Fibroblast of lung (primary cell): ENCODE results near the gene MYO1E. TPM values are rescaled to one million over a fixed set of nuclear protein-coding genes. Genes with fewer than 3 reads are reported as not detected.
A peak's percentile ranks its signal among the peaks of the same experiment; 100 is the strongest.

Experiments used
- DNase-seq, 2 donors: peaks; one replicate each; pipeline versions ENCODE4 v3.0.0 to v3.0.0-alpha.2; 2010; ENCODE audit warnings: low read depth in 2 of 2
- H2AFZ ChIP-seq: 2 replicates; pipeline ENCODE4 v1.5.1; 2012; ENCODE audit warnings: low read length, control low read depth, inconsistent platforms
- H3K27ac ChIP-seq: 2 replicates; pipeline ENCODE4 v1.5.1; 2011; ENCODE audit warnings: low read length, control low read depth; ENCODE audit not compliant: insufficient read depth
- H3K27me3 ChIP-seq: 2 replicates; pipeline ENCODE4 v1.5.1; 2011; ENCODE audit warnings: mild to moderate bottlenecking, low read length; ENCODE audit not compliant: control insufficient read depth, insufficient read depth
- H3K36me3 ChIP-seq: 2 replicates; pipeline ENCODE4 v1.5.1; 2011; ENCODE audit warnings: low read length; ENCODE audit not compliant: control insufficient read depth, insufficient read depth
- H3K4me1 ChIP-seq: 2 replicates; pipeline ENCODE4 v1.5.1; 2011; ENCODE audit warnings: low read length; ENCODE audit not compliant: control insufficient read depth, insufficient read depth; ENCODE audit errors: extremely low read depth
- H3K4me2 ChIP-seq: 2 replicates; pipeline ENCODE4 v1.5.1; 2011; ENCODE audit warnings: low read length, control low read depth; ENCODE audit not compliant: insufficient read depth; ENCODE audit errors: extremely low read depth
- H3K4me3 ChIP-seq, 4 experiments: fragments of 200-600 bp in 1 of 4; sonication (generic) in 1 of 4; replicated peaks in 1 of 4; 2 replicates each; pipeline ENCODE4 v1.5.1; 2011 to 2016; ENCODE audit warnings: low read length in 4 of 4, low read depth in 3 of 4, mild to moderate bottlenecking in 3 of 4, control low read depth in 2 of 4, inconsistent platforms in 1 of 4, mixed read lengths in 1 of 4; ENCODE audit not compliant: insufficient read depth in 1 of 4; ENCODE audit errors: control extremely low read depth in 1 of 4
- H3K79me2 ChIP-seq: 2 replicates; pipeline ENCODE4 v1.5.1; 2012; ENCODE audit warnings: mild to moderate bottlenecking, low read length, inconsistent platforms; ENCODE audit not compliant: control insufficient read depth, insufficient read depth
- H3K9ac ChIP-seq: 2 replicates; pipeline ENCODE4 v1.5.1; 2011; ENCODE audit warnings: mild to moderate bottlenecking, low read length, control low read depth; ENCODE audit not compliant: insufficient read depth
- H3K9me3 ChIP-seq: 2 replicates; pipeline ENCODE4 v1.5.1; 2012; ENCODE audit warnings: low read depth, low read length; ENCODE audit not compliant: control insufficient read depth, insufficient read depth
- H4K20me1 ChIP-seq: 2 replicates; pipeline ENCODE4 v1.5.1; 2011; ENCODE audit warnings: low read length; ENCODE audit not compliant: control insufficient read depth, insufficient read depth; ENCODE audit errors: extremely low read depth
- EZH2 ChIP-seq: IDR thresholded peaks from 2 replicates; pipeline ENCODE4 v1.5.1; 2012; ENCODE audit warnings: low read length, control low read depth, mild to moderate bottlenecking; ENCODE audit errors: missing control alignments
- polyA plus RNA-seq, 2 donors: library from polyadenylated mRNA; depleted of rRNA in 1 of 2; stranded (reverse) in 1 of 2; unstranded in 1 of 2; fragments of >200 nt; gene quantifications; 2 replicates each; pipeline ENCODE4 v1.2.1, GENCODE V29; 2011 to 2012; ENCODE audit warnings: missing spikeins in 1 of 2
- total RNA-seq: library from RNA; depleted of rRNA; stranded (reverse); fragments of >200 nt; gene quantifications from 2 replicates; pipeline ENCODE4 v1.2.1, GENCODE V29; 2014
- TF ChIP-seq, protein P1 (sequence below), 2 donors: IDR thresholded peaks in 1 of 2; conservative IDR thresholded peaks in 1 of 2; 1 replicate in 1 of 2; 2 replicates in 1 of 2; pipeline ENCODE4 v1.5.1; 2011 to 2012; ENCODE audit warnings: low read length in 2 of 2, control low read depth in 1 of 2, inconsistent platforms in 1 of 2, low read depth in 1 of 2, mild to moderate bottlenecking in 1 of 2

MYO1E gene
- total and polyA plus RNA-seq, 2 donors (not counting 1 experiment from before 2014, with no cell fraction given): 27.6 to 84.0 TPM

DNA sequence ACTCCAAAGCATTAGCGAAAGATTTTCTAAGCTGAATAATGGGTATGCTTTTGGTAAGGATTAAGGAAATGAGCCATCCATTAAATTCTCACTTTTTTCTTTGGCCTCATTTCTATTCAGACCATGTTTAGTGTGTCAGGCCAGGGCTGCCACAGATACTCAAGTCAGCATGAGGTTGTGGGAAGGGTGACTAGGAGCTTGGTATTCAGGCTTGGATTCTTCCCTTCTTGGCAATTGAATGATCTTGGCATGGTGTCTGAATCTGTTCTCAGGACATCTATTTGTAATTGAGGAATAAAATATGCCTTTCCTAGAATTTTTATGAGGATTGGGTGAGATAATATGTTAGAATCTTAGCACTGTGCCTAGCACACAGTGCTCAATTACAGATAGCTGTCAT is 256.5 kb downstream of the MYO1E start:
- Histone ChIP-seq H3K27me3 (no peaks in the 10 kb centered on the region), H3K9me3 (no peaks in the 10 kb centered on the region), H4K20me1 (no peaks in the 10 kb centered on the region), H3K27ac (no peak overlapping the region), H3K9ac (no peak overlapping the region), H3K36me3 (peaks cover 7% of the 10 kb centered on the region), H3K4me2 (no peak overlapping the region), H3K4me3 (no peak overlapping the region), H2AFZ (no peak overlapping the region), H3K79me2 (peaks cover 2% of the 10 kb centered on the region), H3K4me1 (no peaks in the 10 kb centered on the region)
- DNase-seq: peak in 1 of 2 donors; percentile 66
- no peak for TF ChIP-seq EZH2
- TF ChIP-seq, protein P1, sequence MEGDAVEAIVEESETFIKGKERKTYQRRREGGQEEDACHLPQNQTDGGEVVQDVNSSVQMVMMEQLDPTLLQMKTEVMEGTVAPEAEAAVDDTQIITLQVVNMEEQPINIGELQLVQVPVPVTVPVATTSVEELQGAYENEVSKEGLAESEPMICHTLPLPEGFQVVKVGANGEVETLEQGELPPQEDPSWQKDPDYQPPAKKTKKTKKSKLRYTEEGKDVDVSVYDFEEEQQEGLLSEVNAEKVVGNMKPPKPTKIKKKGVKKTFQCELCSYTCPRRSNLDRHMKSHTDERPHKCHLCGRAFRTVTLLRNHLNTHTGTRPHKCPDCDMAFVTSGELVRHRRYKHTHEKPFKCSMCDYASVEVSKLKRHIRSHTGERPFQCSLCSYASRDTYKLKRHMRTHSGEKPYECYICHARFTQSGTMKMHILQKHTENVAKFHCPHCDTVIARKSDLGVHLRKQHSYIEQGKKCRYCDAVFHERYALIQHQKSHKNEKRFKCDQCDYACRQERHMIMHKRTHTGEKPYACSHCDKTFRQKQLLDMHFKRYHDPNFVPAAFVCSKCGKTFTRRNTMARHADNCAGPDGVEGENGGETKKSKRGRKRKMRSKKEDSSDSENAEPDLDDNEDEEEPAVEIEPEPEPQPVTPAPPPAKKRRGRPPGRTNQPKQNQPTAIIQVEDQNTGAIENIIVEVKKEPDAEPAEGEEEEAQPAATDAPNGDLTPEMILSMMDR (conservative IDR thresholded peaks at IDR 0.05 in 1 of 2, IDR thresholded peaks at IDR 0.05 in 1 of 2; ENCODE audit: low read depth in 1 of 2, low read length in 2 of 2): no peak

- Histone ChIP-seq H3K4me1 (no peaks in the 10 kb centered on the region), H3K4me2 (no peak overlapping the region), H3K9me3 (no peaks in the 10 kb centered on the region), H4K20me1 (no peaks in the 10 kb centered on the region), H3K27me3 (no peaks in the 10 kb centered on the region), H3K9ac (no peak overlapping the region), H3K27ac (no peak overlapping the region), H2AFZ (no peak overlapping the region), H3K4me3 (no peak overlapping the region), H3K79me2 (peaks cover 4% of the 10 kb centered on the region), H3K36me3 (peaks cover 5% of the 10 kb centered on the region)
- peak in 1 of 2 donors; percentile 11 for DNase-seq
- TF ChIP-seq, protein P1 (conservative IDR thresholded peaks at IDR 0.05 in 1 of 2, IDR thresholded peaks at IDR 0.05 in 1 of 2; ENCODE audit: low read depth in 1 of 2, low read length in 2 of 2): no peak
- no peak for TF ChIP-seq EZH2
Measured at GRCh38 chr15:59115047-59115446, 257.6 kb downstream of the MYO1E start.

DNA sequence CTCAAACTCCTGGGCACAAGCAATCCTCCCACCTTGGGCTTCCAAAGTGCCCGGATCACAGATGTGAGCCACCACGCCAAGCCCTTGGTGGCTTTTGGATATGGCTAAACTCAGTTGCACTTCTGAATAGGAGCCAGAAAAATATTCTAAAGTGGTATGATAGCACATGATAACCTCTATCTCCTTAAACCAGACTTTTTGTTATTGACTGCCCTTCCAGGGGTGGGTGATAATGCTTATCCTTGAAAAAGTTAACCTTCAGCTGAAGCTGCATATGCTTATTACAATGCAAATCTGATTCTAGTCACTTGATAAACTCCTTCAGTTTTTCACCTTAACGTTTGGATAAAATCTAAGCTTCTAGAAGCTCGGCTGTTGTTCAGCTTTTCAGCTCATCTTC is 261.4 kb downstream of the MYO1E start:
- no peaks in the 10 kb centered on the region for H3K9me3 ChIP-seq
- no peaks in the 10 kb centered on the region for H4K20me1 ChIP-seq
- H3K4me1 ChIP-seq: no peaks in the 10 kb centered on the region
- no peak overlapping the region for H3K9ac ChIP-seq
- H3K36me3 ChIP-seq: peaks cover 8% of the 10 kb centered on the region
- no peak overlapping the region for H3K4me3 ChIP-seq
- peaks cover 20% of the 10 kb centered on the region for H3K79me2 ChIP-seq
- TF ChIP-seq, protein P1 (conservative IDR thresholded peaks at IDR 0.05 in 1 of 2, IDR thresholded peaks at IDR 0.05 in 1 of 2; ENCODE audit: low read depth in 1 of 2, low read length in 2 of 2): no peak
- TF ChIP-seq EZH2: no peak
- no peak for DNase-seq
- no peaks in the 10 kb centered on the region for H3K27me3 ChIP-seq
- no peak overlapping the region for H3K27ac ChIP-seq
- no peak overlapping the region for H2AFZ ChIP-seq
- H3K4me2 ChIP-seq: no peak overlapping the region
